Esophagus squamous epithelium (tissue), 4 donors: Measurements from ENCODE around the gene SLC31A1.
A peak's percentile ranks its signal among the peaks of the same experiment; 100 is the strongest.

Source experiments
- CTCF ChIP-seq, 6 experiments: fragments of 450-650 bp in 4 of 6; fragments of 200-600 bp in 2 of 6; sonication (generic) in 2 of 6; IDR thresholded peaks; one replicate each; pipeline ENCODE4 v1.5.1; 2016 to 2019; ENCODE audit warnings: antibody characterized with exemption in 6 of 6, mild to moderate bottlenecking in 4 of 6, moderate library complexity in 4 of 6
- POLR2A ChIP-seq, 4 donors: fragments of 450-650 bp; IDR thresholded peaks; one replicate each; pipeline ENCODE4 v1.6.1; 2017; ENCODE audit warnings: antibody characterized with exemption in 4 of 4, mild to moderate bottlenecking in 4 of 4, moderate library complexity in 3 of 4

DNA sequence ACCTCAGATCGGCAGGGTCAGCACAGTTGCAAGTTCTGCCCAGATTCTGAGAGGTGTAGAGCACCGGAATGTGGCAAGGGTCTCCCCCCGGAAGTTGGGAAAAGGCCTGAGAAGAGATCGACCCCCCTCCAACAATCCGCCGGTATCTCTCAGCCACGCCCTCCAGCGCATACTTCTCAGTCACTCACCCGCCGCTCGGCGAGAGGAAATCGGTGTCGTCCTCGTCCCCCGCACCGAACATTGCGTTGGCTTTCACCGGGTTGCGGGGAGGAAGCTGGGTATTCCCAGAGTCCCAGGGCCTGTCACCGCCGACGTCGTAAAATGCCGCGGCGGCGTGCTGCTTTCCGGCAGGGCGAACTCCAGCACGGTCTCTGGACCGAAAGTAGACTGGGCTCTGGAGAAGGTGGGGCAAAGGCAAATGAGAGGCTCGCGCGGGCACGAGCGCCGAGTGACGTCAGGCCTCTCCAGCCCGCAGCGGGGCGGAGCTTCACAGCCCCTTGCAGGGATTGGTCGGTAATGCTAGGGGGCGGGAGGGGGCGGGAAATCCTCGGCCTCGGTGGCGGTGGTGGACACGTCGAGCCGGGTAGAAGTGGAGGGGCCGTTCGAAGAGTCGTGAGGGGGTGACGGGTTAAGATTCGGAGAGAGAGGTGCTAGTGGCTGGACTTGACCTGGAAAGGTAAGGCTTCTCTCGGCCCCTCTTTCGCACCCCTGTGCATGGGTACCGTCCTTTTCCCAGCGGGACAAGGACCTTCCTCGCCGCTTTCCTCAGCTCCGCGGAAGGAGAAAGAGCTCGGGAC lies at the start of gene SLC31A1, which contains the start of gene FKBP15:
- TF ChIP-seq CTCF (IDR thresholded peaks at IDR 0.05) (peak in 1 of 6 experiments; percentile 23), POLR2A (IDR thresholded peaks at IDR 0.05) (peak in 3 of 4 donors; percentile 45 to 84 (median 47))
